Mucosa of descending colon (tissue), 3 donors: Measurements from ENCODE around the gene EPHA6. TPM values are rescaled to one million over a fixed set of nuclear protein-coding genes. Genes with fewer than 3 reads are reported as not detected.

Source experiments
- ATAC-seq: fragments of 200-7000 bp; cut with Tn5 transposase; one replicate; pipeline ENCODE4 v1.9.1; 2020; ENCODE audit warnings: mild to moderate bottlenecking, moderate library complexity
- DNase-seq, 3 donors: peaks; one replicate each; pipeline ENCODE4 v3.0.0-alpha.2; 2020
- H3K36me3 ChIP-seq: fragments of 200-600 bp; one replicate; pipeline ENCODE4 v1.8.0; 2021; ENCODE audit warnings: low read depth, mild to moderate bottlenecking
- H3K4me1 ChIP-seq: fragments of 200-600 bp; one replicate; pipeline ENCODE4 v1.8.0; 2021; ENCODE audit warnings: low read depth, mild to moderate bottlenecking
- H3K4me3 ChIP-seq: fragments of 200-600 bp; one replicate; pipeline ENCODE4 v1.8.0; 2021; ENCODE audit warnings: mild to moderate bottlenecking
- H3K9me3 ChIP-seq: fragments of 200-600 bp; one replicate; pipeline ENCODE4 v1.8.0; 2021; ENCODE audit warnings: mild to moderate bottlenecking
- intact Hi-C, 2 donors: fragments of 100-400 bp; cut with DNase I in 1 of 2; cut with micrococcal nuclease in 1 of 2; formaldehyde crosslinking; loops; one replicate each; pipeline versions ENCODE4 v1.11.0 to v1.11.1; 2022; cut with DNase I, micrococcal nuclease
- long read RNA-seq, 2 donors: library from polyadenylated mRNA; unstranded; transcript quantifications; one replicate each; pipeline ENCODE4 v2.0.0, GENCODE V29; 2019 to 2021
- total RNA-seq, 3 donors: library from RNA; stranded (reverse); fragmentation: NEBNext Ultra II Directional in 2 of 3; extraction: Animal tissue kit (Norgen Biotek cat#: 25700) in 2 of 3; gene quantifications; one replicate each; pipeline versions ENCODE4 v1.2.1 to v1.2.4, GENCODE V29; 2021 to 2023
- TF ChIP-seq, protein P1 (sequence below): fragments of 200-600 bp; IDR thresholded peaks from one replicate; pipeline ENCODE4 v1.8.0; 2022; ENCODE audit warnings: antibody characterized with exemption, mild to moderate bottlenecking
- donor health status: DM: no; HTN: no; CAD: no; lungs with moderate emphysema.
- donor health status: DM: no; HTN: no; CAD: no.
- donor health status: DM: no; HTN: yes; CAD: no.

The EPHA6 gene
- total RNA-seq: 10 to 100 TPM in 1 of 3 donors, 1 to 10 TPM in 1, under 1 TPM in 1; 0.55 to 24.8 (median 1.5) TPM
- long read RNA-seq, donor 1, partial matches to known transcripts: 1 of 7 reads
- long read RNA-seq, donor 1, other reads (novel, unspliced or antisense): 6 of 7 reads
- long read RNA-seq, donor 2: 0 reads

DNA sequence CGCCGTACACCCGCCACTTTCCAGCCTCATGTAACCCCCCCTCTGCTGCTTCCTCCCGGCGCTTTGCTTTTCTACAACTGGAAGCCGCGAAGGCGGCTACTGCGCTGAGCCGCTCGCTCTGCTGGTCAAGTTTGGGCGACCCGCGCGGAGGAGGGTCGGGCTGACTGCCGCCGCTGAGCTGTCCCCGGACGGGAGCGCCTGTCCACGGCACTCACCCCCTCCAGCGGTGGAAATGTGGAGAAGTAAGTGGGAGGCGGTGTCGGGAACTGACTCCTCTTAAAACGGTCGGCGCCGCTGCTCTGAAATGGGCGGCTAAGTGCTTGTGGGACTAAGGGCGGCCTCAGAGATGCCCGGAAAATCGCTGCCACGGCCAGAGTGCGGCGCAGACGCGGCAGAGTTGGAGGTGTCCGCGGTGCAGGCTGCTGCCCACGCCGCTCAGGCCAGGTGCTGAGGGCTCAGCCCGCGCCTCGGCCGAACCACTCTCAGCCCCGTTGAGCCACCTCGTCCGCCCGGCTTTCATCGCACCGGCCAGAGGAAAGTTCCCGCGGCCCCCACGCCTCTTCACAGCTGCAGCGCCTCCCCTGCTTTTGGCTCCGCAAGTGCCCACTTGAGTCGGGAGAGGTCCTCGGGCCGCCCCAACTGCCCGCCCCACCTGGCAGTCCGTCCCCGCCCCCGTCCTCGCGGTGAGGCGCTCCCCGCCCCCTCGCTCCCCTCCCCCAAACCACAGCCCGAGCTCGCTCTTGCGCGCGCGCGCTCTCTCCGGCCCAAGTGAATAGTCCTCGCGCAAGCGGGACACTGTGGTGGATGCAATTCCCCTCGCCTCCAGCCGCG, at the start of gene EPHA6:
Gene EPHA6 (plus strand): TSS at position 775 of the 831 bp plus-strand sequence.
- H3K4me3 ChIP-seq: no peak within 1 kb of the TSS
- peak in 2 of 3 donors; percentile 42 for DNase-seq
- H3K36me3 ChIP-seq: no peaks in the 10 kb centered on the region
- no peaks in the 10 kb centered on the region for H3K9me3 ChIP-seq
- intact Hi-C loops: no loop called here
- peaks cover 13% of the 10 kb centered on the region for H3K4me1 ChIP-seq
- peak; percentile 65 for ATAC-seq
- TF ChIP-seq, protein P1, sequence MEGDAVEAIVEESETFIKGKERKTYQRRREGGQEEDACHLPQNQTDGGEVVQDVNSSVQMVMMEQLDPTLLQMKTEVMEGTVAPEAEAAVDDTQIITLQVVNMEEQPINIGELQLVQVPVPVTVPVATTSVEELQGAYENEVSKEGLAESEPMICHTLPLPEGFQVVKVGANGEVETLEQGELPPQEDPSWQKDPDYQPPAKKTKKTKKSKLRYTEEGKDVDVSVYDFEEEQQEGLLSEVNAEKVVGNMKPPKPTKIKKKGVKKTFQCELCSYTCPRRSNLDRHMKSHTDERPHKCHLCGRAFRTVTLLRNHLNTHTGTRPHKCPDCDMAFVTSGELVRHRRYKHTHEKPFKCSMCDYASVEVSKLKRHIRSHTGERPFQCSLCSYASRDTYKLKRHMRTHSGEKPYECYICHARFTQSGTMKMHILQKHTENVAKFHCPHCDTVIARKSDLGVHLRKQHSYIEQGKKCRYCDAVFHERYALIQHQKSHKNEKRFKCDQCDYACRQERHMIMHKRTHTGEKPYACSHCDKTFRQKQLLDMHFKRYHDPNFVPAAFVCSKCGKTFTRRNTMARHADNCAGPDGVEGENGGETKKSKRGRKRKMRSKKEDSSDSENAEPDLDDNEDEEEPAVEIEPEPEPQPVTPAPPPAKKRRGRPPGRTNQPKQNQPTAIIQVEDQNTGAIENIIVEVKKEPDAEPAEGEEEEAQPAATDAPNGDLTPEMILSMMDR: no peak

DNA sequence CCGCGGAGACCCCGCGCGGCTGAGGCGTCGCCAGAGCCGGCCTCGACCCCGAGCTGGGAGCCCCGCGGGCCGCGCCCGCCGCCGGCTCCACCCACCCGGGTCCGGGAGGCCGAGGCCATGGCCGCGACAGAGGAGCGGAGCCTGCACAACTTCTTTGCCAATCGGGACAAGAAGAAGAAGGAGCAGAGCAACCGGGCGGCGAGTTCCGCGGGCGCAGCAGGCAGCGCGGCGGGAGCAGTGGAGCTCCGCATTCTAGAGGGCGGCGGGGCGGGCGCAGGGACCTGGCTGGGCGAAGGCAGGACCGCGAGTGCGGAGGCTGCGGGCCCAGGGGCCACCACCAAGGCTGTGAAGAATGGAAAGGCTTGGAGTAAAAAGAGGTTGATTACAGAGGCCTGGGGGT, 37.6 kb upstream of the EPHA6 start:
- intact Hi-C loops: no loop called here
- no peak for ATAC-seq
- H3K36me3 ChIP-seq: no peaks in the 10 kb centered on the region

GRCh38 chr3:96779810-96780209, 34.6 kb upstream of the EPHA6 start:
- intact Hi-C loops: no loop called here
- Histone ChIP-seq H3K36me3 (no peaks in the 10 kb centered on the region), H3K4me1 (no peaks in the 10 kb centered on the region), H3K9me3 (peaks cover 11% of the 10 kb centered on the region), H3K4me3 (no peak overlapping the region)
- DNase-seq (no peak), ATAC-seq (no peak)
- TF ChIP-seq, protein P1: no peak

More for the DNA sequence above, 37.6 kb upstream of the EPHA6 start:
- Histone ChIP-seq H3K4me1 (no peaks in the 10 kb centered on the region), H3K4me3 (no peak overlapping the region), H3K9me3 (peaks cover 13% of the 10 kb centered on the region)
- TF ChIP-seq, protein P1: no peak
- DNase-seq: no peak

DNA sequence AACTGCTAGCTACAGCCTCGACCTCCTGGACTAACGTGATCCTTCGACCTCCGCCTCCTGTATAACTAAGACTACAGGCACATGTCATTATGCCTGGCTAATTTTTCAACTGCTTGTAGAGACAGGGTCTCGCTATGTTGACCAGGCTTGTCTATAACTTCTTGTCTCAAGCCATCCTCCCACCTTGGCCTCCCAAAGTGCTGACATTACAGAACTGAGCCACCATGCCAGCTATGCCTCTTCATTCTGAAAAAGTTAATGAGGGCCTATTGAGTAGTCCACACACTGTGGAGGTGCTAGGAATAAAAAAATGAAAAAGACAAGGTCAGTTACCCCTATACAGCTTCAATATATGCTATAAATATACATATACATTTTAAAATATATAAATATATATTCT, 18.3 kb upstream of the EPHA6 start:
- intact Hi-C loops: no loop called here
- no peak overlapping the region for H3K4me3 ChIP-seq
- TF ChIP-seq, protein P1: no peak

GRCh38 chr3:96803870-96804269, 10.5 kb upstream of the EPHA6 start:
- Histone ChIP-seq H3K9me3 (no peaks in the 10 kb centered on the region), H3K4me1 (no peaks in the 10 kb centered on the region), H3K36me3 (no peaks in the 10 kb centered on the region), H3K4me3 (no peak overlapping the region)
- DNase-seq: no peak
- TF ChIP-seq, protein P1: no peak
- no peak for ATAC-seq
- intact Hi-C loops: no loop called here

More for the DNA sequence above, 18.3 kb upstream of the EPHA6 start:
- Histone ChIP-seq H3K36me3 (no peaks in the 10 kb centered on the region), H3K9me3 (no peaks in the 10 kb centered on the region), H3K4me1 (no peaks in the 10 kb centered on the region)
- DNase-seq: no peak
- ATAC-seq: no peak
